Endothelial cell of umbilical vein (primary cell): Measurements from ENCODE around the gene STAB2.

Source experiments
- CTCF ChIP-seq, 2 donors: IDR thresholded peaks; 1 replicate in 1 of 2; 2 replicates in 1 of 2; pipeline ENCODE4 v1.5.1; 2011; ENCODE audit warnings: low read length in 2 of 2, mild to moderate bottlenecking in 2 of 2, moderate library complexity in 2 of 2, control low read depth in 1 of 2, inconsistent platforms in 1 of 2, low read depth in 1 of 2; ENCODE audit not compliant: insufficient read depth in 1 of 2; ENCODE audit errors: extremely low read depth in 1 of 2
- EZH2 ChIP-seq: IDR thresholded peaks from 2 replicates; pipeline ENCODE4 v1.6.1; 2012; ENCODE audit warnings: borderline replicate concordance, low read depth, mild to moderate bottlenecking, moderate library complexity, low read length, inconsistent platforms; ENCODE audit not compliant: severe bottlenecking
- FOS ChIP-seq: IDR thresholded peaks from 2 replicates; pipeline ENCODE4 v1.6.1; 2011; ENCODE audit warnings: mild to moderate bottlenecking, low read length, moderate library complexity, borderline replicate concordance; ENCODE audit not compliant: insufficient read depth
- GATA2 ChIP-seq: IDR thresholded peaks from 2 replicates; pipeline ENCODE4 v1.7.0; 2011; ENCODE audit warnings: low read depth, mild to moderate bottlenecking, moderate library complexity, mixed read lengths, low read length; ENCODE audit not compliant: insufficient read length, insufficient read depth
- JUN ChIP-seq: IDR thresholded peaks from 2 replicates; pipeline ENCODE4 v1.6.1; 2011; ENCODE audit warnings: borderline replicate concordance, low read depth; ENCODE audit not compliant: insufficient read length, insufficient read depth
- MAX ChIP-seq: IDR thresholded peaks from 2 replicates; pipeline ENCODE4 v1.6.1; 2011; ENCODE audit not compliant: insufficient read depth, insufficient read length
- MYC ChIP-seq: IDR thresholded peaks from one replicate; pipeline ENCODE4 v1.6.1; 2011; ENCODE audit warnings: mild to moderate bottlenecking, low read depth, low read length
- POLR2A ChIP-seq: IDR thresholded peaks from 2 replicates; pipeline ENCODE4 v1.6.1; 2012; ENCODE audit warnings: low read depth, mild to moderate bottlenecking, control low read depth, low read length
- POLR2AphosphoS5 ChIP-seq: IDR thresholded peaks from 2 replicates; pipeline ENCODE4 v1.6.1; 2012; ENCODE audit warnings: low read depth, mild to moderate bottlenecking, control low read depth, low read length, moderate library complexity; ENCODE audit not compliant: insufficient read depth

GRCh38 chr12:103571286-103571685, 15.8 kb upstream of the STAB2 start:
- no peak for TF ChIP-seq EZH2
- TF ChIP-seq CTCF (IDR thresholded peaks at IDR 0.05; ENCODE audit: extremely low read depth in 1 of 2, insufficient read depth in 1 of 2, low read depth in 1 of 2, low read length in 2 of 2) = no peak
- TF ChIP-seq POLR2A = no peak
- TF ChIP-seq MAX = no peak
- TF ChIP-seq MYC = no peak
- no peak for TF ChIP-seq POLR2AphosphoS5
- no peak for TF ChIP-seq JUN
- TF ChIP-seq FOS = no peak
- no peak for TF ChIP-seq GATA2
